Iris pigment epithelial cell (primary cell): ENCODE results near the gene IL19.

Source experiments
- DNase-seq: peaks from one replicate; pipeline ENCODE4 v3.0.0-alpha.2; 2011; ENCODE audit warnings: low read depth

The IL19 gene

DNA sequence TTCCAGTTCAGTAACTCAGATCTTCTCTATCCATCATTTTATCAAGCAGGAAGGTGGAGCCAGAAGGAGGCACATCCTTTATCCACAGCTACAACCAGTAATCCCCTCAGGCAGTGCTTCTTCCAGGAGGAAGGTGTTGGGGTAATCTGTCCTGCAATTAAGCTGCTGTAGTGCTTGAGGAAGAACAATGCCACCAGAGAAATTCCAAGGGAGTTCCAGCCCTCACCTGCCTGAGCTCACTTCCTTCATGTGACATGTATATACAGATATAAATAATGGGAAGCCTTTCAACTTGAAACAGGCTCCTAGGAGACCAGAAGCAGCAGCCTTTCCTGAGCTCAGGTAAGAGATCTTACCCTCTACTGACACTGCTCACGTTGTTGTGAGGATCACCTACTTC, 92.7 kb downstream of the IL19 start:
- no peak for DNase-seq

DNA sequence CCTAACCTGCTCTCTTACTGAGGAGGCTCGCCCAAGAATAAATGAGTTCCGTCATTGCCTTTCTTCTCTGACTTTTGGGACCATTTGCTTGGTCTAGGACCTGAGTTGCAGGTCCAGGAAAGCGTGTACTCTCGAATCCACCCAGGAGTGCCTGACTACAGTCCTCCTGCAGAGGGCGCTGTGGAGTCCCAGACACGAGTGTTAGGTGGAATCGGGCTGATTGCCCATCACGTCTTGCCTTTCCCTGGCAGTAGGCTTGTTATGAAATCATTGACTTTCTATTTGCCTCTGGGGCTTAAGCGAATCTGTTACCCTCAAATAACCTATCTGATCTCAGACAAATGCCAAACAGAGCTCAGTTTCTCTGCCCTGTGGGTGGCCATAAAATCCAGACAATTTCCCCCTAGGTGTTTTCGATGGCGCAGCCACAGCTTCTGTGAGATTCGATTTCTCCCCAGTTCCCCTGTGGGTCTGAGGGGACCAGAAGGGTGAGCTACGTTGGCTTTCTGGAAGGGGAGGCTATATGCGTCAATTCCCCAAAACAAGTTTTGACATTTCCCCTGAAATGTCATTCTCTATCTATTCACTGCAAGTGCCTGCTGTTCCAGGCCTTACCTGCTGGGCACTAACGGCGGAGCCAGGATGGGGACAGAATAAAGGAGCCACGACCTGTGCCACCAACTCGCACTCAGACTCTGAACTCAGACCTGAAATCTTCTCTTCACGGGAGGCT, 94.5 kb downstream of the IL19 start, which contains the start of gene IL20:
Gene IL20, plus strand, starts transcription at position 685 of the 733 bp plus-strand sequence. CDS start 230 bp downstream, outside the sequence.
- DNase-seq: peak; percentile 85

DNA sequence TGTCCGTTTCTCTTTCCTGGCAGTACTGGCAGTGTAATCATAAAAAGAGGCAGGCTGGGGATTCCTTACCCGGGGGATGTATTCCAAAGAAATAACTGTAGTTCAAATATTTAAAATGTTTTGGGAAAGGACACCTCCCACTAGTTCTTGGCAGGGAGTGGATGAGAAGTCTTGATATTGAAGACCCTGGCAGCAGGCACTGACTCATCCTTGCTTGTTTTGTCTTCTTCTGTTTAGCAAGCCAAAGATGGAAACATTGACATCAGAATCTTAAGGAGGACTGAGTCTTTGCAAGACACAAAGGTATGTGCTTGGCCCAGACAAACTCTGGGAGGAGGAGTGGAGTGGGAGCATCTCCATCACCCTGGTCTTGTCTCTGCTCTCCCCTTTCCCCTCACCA, 95.5 kb downstream of the IL19 start:
- DNase-seq: peak; percentile 35

DNA sequence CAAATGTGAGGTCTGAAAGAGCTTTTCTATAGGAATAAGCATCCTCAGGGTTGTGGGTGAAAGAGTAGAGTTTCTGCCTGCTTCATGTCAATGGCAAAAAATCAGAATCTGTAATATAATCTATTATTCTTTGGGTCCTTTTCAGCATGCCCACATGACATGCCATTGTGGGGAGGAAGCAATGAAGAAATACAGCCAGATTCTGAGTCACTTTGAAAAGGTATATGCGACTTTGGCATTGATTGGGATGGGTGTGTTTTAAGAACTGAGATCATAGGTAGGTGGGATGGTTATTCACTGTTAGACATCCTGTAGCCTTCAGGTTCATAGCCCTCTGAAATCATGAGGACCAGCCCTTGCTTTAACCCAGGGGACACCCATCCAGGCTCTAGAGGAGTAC, 96.7 kb downstream of the IL19 start:
- no peak for DNase-seq

DNA sequence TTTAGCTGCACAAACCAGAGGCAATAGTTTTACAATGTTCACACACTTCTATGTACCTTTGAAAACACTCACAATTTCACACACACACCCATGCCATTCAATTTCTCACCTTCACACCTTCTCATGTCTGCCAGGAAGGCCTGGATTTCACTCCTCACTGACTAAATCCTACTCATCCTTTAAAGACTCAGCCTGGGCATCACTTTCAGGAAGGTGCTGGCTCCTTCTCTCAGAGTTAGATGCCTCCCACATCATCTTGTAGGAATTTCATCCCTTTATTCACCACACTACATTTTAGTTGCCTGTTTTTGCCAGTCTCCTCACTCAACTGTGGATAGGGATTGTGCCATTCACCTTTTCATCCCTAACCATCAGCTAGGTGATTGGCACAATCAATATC, 97.1 kb downstream of the IL19 start:
- no peak for DNase-seq

DNA sequence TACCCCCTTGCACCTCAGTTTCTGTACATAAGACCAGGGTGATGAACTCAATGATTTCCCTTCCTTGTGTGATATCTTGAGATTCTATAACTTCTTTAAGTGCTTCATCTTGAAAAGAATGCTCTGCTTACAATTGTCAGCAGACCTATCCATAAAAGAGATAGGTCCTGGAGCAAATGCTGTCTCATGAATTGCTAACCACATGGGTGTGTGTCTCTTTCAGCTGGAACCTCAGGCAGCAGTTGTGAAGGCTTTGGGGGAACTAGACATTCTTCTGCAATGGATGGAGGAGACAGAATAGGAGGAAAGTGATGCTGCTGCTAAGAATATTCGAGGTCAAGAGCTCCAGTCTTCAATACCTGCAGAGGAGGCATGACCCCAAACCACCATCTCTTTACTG, 97.7 kb downstream of the IL19 start:
- no peak for DNase-seq

DNA sequence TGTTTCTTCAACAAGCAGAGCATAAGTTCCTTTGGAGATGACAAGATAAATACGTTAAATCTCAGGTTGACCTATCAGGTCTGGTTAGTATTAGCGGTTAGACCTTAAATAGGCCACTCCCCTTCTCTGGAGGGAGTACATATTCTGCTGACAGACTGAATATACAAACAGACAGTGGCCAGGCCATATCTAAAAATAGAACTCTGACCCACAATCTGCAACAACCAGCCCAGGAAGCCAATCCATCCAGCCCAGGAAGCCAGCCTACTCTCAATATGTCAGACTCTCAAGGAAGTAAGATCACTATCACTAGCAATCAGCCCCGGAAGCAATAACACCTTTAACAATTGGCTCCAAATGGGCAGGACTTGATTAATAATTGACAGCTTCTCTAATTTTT, 101.6 kb downstream of the IL19 start:
- DNase-seq: no peak

DNA sequence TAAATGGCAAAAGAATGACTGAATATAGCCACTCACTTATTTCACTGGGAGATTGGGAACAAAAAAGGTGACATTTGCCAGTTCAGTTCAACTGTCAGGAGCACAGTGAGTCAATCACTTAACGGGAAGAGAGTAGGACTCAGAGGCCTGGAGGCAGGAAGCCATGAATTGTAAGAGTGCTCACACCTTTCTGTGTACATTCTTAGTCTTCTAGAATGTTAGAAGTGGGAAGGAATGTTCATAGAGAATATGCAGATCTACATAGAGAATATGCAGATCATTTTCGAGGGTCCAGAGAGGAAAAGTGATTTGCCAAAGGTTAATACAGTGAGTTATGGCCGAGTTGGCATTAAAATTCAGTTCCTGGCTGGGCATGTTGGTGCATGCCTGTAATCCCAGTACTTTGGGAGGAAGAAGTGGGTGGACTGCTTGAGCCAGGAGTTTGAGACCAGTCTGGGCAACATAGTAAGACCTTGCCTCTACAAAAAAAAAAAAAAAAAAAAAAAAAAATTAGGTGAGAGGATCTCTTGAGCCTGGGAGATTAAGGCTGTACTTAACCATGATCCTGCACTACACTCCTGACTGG, 103.1 kb downstream of the IL19 start:
- no peak for DNase-seq

DNA sequence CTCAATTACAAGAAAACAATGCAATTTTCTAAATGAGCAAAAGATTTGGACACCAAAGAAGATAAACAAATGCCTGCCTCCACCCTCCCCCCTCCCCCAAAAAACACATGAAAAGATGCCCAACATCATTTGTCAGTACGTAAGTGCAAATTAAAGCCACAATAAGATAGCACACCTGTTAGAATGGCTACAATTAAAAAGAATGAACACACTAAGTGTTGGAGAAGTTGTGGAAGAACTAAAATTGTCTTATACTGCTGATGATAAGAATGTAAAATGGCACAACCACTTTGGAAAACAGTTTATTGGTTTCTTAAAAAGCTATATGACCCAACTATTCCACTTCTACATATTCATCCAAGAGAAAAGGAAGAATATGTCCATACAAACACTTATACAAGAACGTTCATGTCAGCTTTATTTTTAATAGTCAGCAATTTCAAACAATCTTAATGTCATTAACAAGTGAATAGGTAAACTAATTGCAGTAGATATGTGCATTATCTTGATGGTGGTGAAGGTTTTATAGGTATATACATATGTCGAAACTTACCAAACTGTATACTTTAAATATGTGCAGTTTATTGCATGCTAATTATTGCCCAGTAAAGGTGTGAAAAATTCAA, 105.3 kb downstream of the IL19 start:
- no peak for DNase-seq

DNA sequence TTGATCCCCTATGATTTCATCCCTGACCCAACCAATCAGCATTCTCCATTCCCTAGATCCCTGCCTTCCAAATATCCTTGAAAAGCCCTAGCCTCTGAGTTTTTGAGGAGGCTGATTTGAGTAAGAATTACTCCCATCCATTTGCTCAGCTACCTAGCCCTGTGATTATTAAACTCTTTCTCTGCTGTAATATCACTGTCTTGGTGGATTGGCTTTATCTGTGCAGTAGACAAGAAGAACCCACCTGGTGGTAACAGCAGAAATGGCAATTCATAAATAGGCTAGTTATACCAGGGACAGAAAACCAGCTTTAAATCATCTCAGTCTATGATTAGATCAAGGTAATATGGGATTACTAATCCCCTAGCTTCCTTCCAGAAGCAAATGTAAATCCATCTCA, 107.9 kb downstream of the IL19 start:
- DNase-seq: no peak

DNA sequence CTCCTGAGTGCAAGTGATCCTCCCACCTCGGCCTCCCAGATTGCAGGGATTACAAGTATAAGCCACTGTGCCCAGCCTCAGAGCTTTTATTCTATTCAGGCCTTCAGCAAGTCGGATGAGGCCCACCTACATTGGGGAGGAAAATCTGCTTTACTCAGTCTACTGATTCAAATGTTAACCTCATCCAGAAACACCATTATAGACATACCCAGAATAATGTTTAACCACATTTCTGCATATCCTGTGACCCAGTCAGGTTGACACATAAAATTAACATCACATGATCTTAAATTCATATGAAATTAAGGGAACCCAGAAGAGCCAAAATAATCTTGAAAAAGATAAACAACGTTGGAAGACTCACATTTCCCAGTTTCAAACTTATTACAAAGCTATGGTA, 109.7 kb downstream of the IL19 start:
- DNase-seq: no peak

DNA sequence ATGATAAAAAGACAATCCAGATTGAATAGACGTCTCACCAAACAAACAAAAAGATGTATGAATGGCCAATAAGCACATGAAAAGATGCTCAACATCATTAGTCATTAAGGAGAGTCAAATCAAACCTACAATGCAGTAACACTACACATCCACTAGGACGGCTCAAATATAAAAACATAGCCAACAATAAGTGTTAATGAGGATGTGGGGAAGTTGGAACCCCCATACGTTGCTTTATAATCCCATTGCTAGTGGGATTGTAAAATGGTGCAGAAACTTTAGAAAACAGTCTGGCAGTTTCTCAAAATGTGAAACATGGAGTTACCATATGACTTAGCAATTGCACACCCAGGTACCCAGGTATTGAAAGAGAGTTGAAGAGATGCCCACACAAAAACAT, 112.0 kb downstream of the IL19 start:
- no peak for DNase-seq

DNA sequence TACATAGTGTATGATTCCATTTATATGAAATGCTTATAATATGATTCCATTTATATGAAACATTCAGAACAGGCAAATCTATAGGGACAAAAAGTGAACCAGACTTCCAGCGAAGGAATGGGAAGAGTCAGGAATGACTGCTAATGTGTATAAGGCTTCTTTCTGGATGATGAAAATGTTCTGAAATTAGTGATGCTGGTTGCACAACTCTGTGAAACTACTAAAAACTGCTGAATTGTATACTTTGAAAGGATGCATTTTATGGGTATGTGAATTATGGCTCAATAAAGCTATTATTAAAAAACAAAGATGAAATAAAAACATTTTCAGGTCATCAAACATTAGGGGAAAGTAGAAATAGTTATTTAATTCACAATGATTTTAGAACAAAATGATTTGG, 112.6 kb downstream of the IL19 start:
- no peak for DNase-seq

DNA sequence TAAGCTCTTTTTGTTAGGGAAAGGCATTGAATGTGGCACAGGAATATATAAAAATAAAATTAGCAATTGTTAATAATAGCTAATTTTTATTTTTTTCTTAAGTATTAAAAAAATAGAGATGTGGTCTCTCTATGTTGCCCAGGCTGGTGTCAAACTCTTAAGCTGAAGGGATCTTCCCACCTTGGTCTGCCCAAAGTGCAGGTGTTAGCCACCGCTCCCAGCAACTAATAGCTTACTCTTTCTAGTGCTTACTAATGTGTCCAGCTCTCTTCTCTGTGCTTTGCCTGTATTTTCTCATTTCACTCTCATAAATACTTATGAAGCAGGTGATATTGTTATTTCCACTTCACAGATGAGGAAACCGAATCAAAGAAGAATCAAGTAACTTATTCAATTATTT, 113.3 kb downstream of the IL19 start:
- DNase-seq: no peak

DNA sequence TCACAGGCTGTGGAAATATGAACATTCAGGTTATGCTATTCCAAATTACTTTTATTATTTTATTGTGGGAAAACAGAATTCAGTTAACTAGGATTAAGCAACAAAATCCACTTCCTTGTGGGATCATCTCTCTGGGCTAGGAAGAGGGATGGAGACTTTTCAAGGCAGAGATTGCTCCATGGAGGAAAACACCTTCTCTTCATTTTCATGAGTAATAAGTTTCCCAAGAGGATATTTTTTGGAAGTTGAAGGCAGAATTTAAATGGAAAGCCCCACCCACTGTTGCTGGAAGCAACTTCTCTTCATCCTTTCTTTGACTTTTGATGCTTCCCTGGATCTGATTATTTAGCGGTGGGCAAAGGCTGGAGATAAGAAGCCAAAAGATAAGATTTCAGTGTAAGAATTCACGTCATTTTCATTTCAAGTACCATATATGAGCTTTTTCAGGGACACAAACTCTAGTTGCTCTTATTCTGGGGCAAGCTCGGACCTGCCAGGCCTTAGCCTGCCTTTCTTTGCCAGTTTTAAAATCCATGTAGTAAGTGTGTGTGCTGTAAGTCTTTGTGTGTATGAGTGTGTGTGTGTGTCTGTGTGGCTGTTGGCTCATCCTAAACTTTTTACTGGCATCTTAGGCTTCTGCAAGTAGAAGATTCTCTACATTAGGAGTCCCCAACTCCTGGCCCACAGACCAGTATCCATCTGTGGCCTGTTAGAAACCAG, 114.9 kb downstream of the IL19 start:
- DNase-seq: no peak

DNA sequence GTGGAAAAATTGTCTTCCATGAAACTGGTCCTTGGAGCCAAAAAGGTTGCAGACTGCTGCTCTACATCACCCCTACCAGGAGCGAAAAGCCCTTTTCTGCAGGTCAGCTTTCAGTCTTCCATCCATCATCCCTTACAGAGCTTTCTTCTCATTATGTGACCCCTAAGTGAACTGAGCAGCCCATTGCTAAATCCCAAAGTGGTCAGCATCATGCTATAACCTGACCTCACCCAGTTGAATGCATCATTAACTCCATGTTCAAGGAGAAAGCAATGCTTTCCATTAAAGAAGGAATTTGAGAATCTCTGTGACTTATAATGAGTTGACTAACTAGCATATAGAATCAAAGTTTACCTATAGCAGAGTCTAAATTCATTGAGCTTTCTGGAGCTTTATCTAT, 116.3 kb downstream of the IL19 start:
- peak; percentile 25 for DNase-seq

DNA sequence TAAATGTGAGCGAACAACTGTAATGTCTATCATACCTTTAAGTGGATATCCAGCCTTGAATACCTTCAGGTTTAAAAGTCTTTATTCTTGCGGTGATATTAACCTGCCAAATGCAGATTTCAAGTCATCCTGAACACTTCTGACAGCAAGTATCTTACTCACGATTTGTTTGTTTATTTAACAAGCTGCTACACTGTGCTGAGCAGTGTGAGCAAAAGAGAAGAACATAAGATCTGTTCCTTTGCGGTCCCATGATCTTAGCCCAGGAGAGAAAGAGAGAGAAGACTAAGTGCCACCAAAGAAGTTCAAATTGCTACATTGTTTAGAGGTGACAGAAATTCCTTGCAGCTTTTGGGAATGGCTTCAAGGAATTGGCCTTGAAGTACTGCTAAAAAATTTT, 117.1 kb downstream of the IL19 start:
- peak; percentile 74 for DNase-seq

DNA sequence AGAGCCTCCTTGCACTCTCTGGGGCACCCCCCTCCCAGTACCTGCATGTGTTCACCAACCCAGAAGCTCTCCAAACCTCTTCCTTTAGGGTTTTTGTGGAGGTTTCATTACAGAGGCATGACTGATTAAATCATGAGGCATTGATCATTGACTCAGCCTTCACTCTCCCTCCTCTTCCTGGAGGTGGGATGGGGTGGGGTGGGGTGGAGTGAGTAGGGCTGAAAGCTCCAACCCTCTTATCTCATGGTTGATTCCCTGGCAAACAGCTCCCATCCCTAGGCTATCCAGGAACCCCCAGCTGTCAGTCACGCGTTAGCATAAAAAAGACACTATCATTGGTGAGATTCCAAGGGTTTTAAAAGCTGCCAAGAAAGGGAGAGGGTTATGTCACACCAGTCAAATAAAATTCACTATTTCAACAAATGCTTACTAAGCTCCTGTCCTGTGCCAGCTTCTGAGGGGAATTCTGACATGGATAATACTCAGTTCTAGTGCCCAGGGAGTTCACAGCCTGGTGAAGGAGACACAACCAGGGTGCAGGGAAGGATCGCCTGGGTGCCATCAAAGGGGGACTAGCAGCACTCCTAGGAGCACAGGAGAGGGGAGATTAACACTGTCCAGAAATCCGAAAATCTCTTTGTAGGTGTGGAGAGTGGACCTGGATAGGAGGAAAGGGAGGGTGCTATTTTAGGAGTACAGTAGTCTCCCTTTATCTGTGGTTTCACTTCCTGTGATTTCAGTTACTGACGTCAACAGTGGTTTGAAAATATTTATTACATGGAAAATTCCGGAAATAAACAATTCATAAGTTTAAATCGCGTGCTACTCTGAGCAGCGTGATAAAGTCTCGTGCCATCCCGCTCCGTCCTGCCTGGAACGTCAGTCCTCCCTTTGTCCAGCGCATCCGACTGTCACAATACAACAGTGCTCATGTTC, 119.8 kb downstream of the IL19 start:
- DNase-seq: peak; percentile 83

DNA sequence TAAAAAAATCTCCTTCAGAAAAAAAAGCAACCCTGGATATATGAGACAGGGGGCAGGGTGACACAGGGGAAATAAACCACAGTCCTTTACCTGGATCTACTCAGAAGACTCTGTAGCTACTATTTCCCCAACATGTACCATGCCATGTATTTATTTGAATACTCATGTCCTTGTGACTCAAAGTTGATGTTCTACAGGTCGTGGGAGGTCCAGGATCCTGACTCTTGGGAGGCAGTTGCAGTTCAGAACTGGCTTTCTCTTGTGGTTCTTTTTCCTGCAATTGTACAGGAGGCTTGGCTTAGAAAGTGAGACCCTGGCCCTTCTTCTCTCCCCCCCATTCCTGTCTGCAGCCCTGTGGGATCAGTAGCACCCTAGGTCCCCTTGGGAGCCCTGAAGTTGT, 120.8 kb downstream of the IL19 start:
- peak; percentile 45 for DNase-seq
